Naive B cell (primary cell): ENCODE measurements around the gene RIMS4. TPM values are rescaled to one million over a fixed set of nuclear protein-coding genes. Genes with fewer than 3 reads are reported as not detected.

Source experiments
- ATAC-seq, 2 donors: fragments of 150-1000 bp; cut with Tn5 transposase; 2 replicates each; pipeline ENCODE4 v1.10.0; 2021; ENCODE audit warnings: low read depth in 2 of 2, mild to moderate bottlenecking in 2 of 2, moderate library complexity in 2 of 2
- DNase-seq: peaks from one replicate; pipeline ENCODE4 v3.0.0; 2022
- H3K27ac Mint-ChIP-seq, 6 donors: one replicate each; pipeline ENCODE4 v1.8.0; 2020 to 2022; ENCODE audit warnings: mild to moderate bottlenecking in 6 of 6, mixed read lengths in 6 of 6, moderate library complexity in 5 of 6, inconsistent platforms in 2 of 6
- H3K27me3 Mint-ChIP-seq, 3 donors: one replicate each; pipeline ENCODE4 v1.8.0; 2021 to 2022; ENCODE audit warnings: mixed read lengths in 3 of 3, mild to moderate bottlenecking in 1 of 3
- H3K36me3 Mint-ChIP-seq, 2 donors: one replicate each; pipeline ENCODE4 v1.8.0; 2020 to 2022; ENCODE audit warnings: mixed read lengths in 2 of 2, inconsistent platforms in 1 of 2, mild to moderate bottlenecking in 1 of 2
- H3K4me1 Mint-ChIP-seq, 3 donors: one replicate each; pipeline ENCODE4 v1.8.0; 2020 to 2022; ENCODE audit warnings: mixed read lengths in 3 of 3, inconsistent platforms in 1 of 3, mild to moderate bottlenecking in 1 of 3, moderate library complexity in 1 of 3
- H3K4me3 Mint-ChIP-seq, 8 donors: one replicate each; pipeline ENCODE4 v1.8.0; 2020 to 2022; ENCODE audit warnings: mild to moderate bottlenecking in 8 of 8, mixed read lengths in 8 of 8, moderate library complexity in 8 of 8, inconsistent platforms in 2 of 8
- H3K9me3 Mint-ChIP-seq, 7 donors: one replicate each; pipeline ENCODE4 v1.8.0; 2020 to 2022; ENCODE audit warnings: mixed read lengths in 7 of 7, mild to moderate bottlenecking in 5 of 7, inconsistent platforms in 2 of 7, moderate library complexity in 1 of 7
- polyA plus RNA-seq, 6 donors: library from polyadenylated mRNA; unstranded; fragments of 300-500 nt; fragmentation: Illumina TruSeq; gene quantifications; one replicate each; pipeline ENCODE4 v1.2.3, GENCODE V29; 2021; ENCODE audit warnings: low read depth in 6 of 6

The RIMS4 gene
- polyA plus RNA-seq, 6 donors from 2014 or later, result not detected

- H3K36me3 Mint-ChIP-seq, result no peaks in the 10 kb centered on the region
- H3K9me3 Mint-ChIP-seq, result no peaks in the 10 kb centered on the region
- H3K4me3 Mint-ChIP-seq, result peak overlapping the region; percentile 47 to 85 (median 67)
- H3K27me3 Mint-ChIP-seq, result peaks cover 52 to 78% (median 76%) of the 10 kb centered on the region in 3 donors
- H3K27ac Mint-ChIP-seq, result no peak overlapping the region
- ATAC-seq (no peak), DNase-seq (no peak)
- peaks cover 6 to 13% (median 10%) of the 10 kb centered on the region in 3 donors for H3K4me1 Mint-ChIP-seq
Observed at GRCh38 chr20:44746367-44747165, 63.8 kb downstream of the RIMS4 start.

DNA sequence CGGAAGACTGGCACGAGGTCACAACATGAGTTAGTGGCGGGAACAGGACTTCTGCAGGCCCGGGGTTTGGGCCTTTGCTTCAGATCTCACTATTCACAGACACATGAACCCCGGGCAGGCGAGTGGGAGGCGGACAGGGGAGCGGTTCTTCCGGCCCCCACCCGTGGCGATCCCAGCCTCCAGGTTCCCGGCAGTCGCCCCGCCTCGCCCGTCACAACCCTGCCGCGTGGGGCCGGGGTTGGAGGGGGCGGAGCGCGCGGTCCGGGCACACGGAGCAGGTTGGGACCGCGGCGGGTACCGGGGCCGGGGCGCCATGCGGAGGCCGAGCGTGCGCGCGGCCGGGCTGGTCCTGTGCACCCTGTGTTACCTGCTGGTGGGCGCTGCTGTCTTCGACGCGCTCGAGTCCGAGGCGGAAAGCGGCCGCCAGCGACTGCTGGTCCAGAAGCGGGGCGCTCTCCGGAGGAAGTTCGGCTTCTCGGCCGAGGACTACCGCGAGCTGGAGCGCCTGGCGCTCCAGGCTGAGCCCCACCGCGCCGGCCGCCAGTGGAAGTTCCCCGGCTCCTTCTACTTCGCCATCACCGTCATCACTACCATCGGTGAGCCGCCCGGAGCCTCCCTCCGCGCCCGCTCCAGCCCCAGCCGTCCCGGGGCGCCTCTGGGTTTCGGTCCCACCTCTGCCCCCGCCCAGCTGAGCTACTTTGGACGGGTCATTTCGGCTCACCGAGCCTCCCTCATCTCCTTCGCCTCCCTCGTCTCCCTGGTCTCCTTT, 64.6 kb downstream of the RIMS4 start, which contains the start of gene KCNK15:
TSS of gene KCNK15 (plus strand) at position 268 of the 769 bp plus-strand sequence. CDS start at position 314, 46 bp downstream.
- peak; percentile 8 for DNase-seq
- peak within 1 kb of the TSS; percentile 47 to 85 (median 69) for H3K4me3 Mint-ChIP-seq
- peaks cover 6 to 13% (median 10%) of the 10 kb centered on the region in 3 donors for H3K4me1 Mint-ChIP-seq
- peaks cover 52 to 77% (median 76%) of the 10 kb centered on the region in 3 donors for H3K27me3 Mint-ChIP-seq
- no peaks in the 10 kb centered on the region for H3K36me3 Mint-ChIP-seq
- H3K27ac Mint-ChIP-seq, result peak within 1 kb of the TSS in 2 of 6 donors; percentile 42 to 79
- peak; percentile 67 to 71 for ATAC-seq
- H3K9me3 Mint-ChIP-seq, result no peaks in the 10 kb centered on the region

GRCh38 chr20:44745122-44745597, 65.2 kb downstream of the RIMS4 start:
- H3K4me3 Mint-ChIP-seq, result peak overlapping the region in 7 of 8 donors; percentile 53 to 78 (median 66)
- H3K27me3 Mint-ChIP-seq, result peaks cover 52 to 80% (median 80%) of the 10 kb centered on the region in 3 donors
- no peaks in the 10 kb centered on the region for H3K9me3 Mint-ChIP-seq
- no peaks in the 10 kb centered on the region for H3K36me3 Mint-ChIP-seq
- peaks cover 6 to 13% (median 10%) of the 10 kb centered on the region in 3 donors for H3K4me1 Mint-ChIP-seq
- ATAC-seq (no peak), DNase-seq (no peak)
- H3K27ac Mint-ChIP-seq, result peak overlapping the region in 2 of 6 donors; percentile 42 to 79

DNA sequence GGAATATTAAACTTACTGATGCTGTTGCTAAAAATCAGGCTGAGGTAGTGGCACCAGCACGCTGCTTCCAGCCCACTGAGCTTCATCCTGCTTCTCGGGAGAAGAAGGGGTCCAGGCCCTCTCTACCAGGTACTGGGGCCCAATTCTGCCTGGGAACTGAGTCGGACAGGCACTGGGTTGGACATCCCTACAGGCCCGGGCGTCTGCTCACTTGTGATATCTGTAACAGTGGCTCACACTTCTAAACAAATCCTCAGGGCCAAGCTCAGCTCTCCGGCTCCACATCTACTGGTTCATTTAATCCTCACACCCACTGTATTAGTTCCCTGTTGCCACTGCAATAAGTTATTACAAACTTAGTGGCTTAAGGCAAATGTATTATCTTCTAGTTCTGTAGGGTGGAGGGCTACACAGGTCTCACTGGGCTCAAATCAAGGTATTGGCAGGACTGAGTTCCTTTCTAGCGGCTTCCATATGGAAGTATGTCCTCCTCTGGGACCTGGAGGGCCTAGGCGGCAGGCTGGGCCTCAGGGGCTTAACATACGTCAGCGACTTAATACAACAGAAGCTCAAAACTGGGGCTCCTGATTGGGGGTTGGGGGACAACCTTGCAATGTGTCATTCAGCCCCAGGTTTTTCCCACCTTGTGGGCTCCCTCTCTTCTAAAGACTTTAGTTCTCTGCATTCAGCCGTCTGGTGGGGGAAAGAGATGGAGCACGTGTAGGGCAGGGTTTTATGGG, 66.3 kb downstream of the RIMS4 start:
- Mint-ChIP-seq H3K4me3 (no peak overlapping the region), H3K4me1 (peaks cover 6 to 13% (median 10%) of the 10 kb centered on the region in 3 donors), H3K27me3 (peaks cover 44 to 73% (median 73%) of the 10 kb centered on the region in 3 donors), H3K9me3 (peaks cover 0 to 1% (median 0%) of the 10 kb centered on the region in 7 donors), H3K36me3 (no peaks in the 10 kb centered on the region), H3K27ac (no peak overlapping the region)
- no peak for ATAC-seq
- DNase-seq, result no peak

GRCh38 chr20:44743080-44743701, 67.2 kb downstream of the RIMS4 start:
- DNase-seq, result no peak
- H3K27ac Mint-ChIP-seq, result no peak overlapping the region

DNA sequence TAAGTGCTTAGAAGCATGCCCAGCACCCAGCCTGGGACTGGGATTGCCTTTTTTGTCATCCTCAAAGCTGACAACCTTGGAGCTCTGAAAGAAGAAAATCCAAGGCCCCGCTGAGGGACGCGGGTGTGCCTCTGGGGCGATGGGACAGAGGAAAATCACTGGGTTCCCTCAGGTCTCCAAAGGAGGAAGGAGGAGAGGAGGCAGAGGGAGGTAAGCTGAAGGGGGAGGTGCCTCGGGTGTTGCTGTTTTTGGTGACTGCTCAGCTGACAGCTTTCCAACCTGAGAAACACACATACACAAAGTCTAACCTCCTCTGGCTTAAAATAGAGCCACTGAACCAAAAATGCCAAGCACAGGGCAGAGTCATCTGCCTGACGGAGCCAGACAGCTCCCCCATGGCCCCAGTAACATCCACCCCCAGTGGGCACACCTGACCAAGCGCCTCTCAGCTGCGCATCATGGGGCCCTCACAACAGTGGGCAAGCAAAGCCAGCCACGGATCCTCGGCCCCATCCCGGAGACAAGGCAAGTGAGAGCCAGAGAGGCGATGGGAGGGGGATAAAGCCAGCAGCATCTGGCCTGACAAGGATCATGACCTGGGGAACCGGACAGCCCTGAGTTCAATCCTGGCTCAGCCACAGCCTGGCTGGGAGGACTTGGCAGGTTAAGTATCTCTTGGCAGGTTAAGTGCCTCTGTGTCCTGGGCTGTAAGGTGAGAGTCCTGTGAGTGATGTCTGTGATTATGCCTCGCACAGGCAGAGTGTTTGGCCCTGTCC, 67.9 kb downstream of the RIMS4 start:
- Mint-ChIP-seq H3K9me3 (peaks cover 0 to 4% (median 0%) of the 10 kb centered on the region in 7 donors), H3K4me1 (peaks cover 6 to 12% (median 12%) of the 10 kb centered on the region in 3 donors), H3K36me3 (no peaks in the 10 kb centered on the region), H3K27me3 (peaks cover 31 to 65% (median 60%) of the 10 kb centered on the region in 3 donors), H3K27ac (no peak overlapping the region), H3K4me3 (no peak overlapping the region)
- DNase-seq (no peak), ATAC-seq (no peak)

More at GRCh38 chr20:44743080-44743701, 67.2 kb downstream of the RIMS4 start:
- Mint-ChIP-seq H3K4me1 (peaks cover 6 to 13% (median 12%) of the 10 kb centered on the region in 3 donors), H3K27me3 (peaks cover 35 to 68% (median 66%) of the 10 kb centered on the region in 3 donors), H3K9me3 (peaks cover 0 to 4% (median 0%) of the 10 kb centered on the region in 7 donors), H3K4me3 (peak overlapping the region in 1 of 8 donors; percentile 7), H3K36me3 (no peaks in the 10 kb centered on the region)
- no peak for ATAC-seq

DNA sequence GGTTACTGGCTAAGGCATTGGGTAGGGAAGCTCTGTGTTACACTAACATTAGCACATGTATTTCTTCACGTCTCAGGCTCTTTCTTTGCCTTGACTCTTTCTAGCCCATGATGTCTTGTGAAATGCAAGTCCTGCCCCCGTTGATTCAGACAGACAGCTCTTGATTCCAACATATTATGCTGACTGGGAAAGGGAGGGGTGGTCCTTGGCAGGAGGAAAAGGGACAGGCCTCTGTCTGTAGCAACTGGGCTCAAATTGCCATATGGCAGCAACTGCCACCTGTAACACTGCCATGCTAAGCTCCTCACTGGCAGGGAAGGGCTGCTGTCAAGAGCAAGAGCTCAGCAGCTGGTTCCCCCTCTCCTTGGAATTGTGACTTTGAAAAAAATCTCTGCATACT, 70.4 kb downstream of the RIMS4 start:
- Mint-ChIP-seq H3K36me3 (peaks cover 0 to 13% of the 10 kb centered on the region in 2 donors), H3K4me1 (peaks cover 9 to 10% (median 10%) of the 10 kb centered on the region in 3 donors), H3K4me3 (no peak overlapping the region), H3K27ac (no peak overlapping the region), H3K9me3 (peaks cover 2 to 9% (median 7%) of the 10 kb centered on the region in 7 donors), H3K27me3 (peaks cover 15 to 45% (median 42%) of the 10 kb centered on the region in 3 donors)
- ATAC-seq (no peak), DNase-seq (no peak)

- DNase-seq, result peak; percentile 17
- Mint-ChIP-seq H3K27ac (peak overlapping the region in 1 of 6 donors; percentile 8), H3K4me3 (no peak overlapping the region), H3K36me3 (peaks cover 0 to 13% of the 10 kb centered on the region in 2 donors), H3K4me1 (peaks cover 9 to 10% (median 10%) of the 10 kb centered on the region in 3 donors), H3K9me3 (peaks cover 2 to 9% (median 7%) of the 10 kb centered on the region in 7 donors), H3K27me3 (peaks cover 6 to 37% (median 35%) of the 10 kb centered on the region in 3 donors)
- ATAC-seq, result peak; percentile 59 to 68
Observed at GRCh38 chr20:44738813-44739477, 71.4 kb downstream of the RIMS4 start.

DNA sequence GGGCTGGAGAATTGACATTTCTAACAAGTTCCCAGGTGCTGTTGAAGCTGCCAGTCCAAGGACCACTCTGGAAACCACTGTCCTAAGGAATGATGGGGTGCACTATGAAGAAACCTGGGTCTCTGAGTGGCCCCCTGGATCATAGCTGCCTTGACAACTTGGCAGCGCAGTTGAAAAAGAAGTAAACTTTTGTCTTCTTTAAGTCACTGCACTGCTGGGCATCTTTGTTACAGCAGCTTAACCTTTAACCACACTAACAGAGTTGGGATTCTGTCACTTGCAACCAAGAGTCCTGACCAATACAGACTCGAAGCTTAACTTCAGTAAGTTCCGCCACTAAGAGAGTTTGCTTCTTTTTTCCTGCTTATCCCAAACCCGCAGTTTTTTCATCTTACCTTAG, 73.2 kb downstream of the RIMS4 start:
- Mint-ChIP-seq H3K4me3 (peak overlapping the region in 2 of 8 donors; percentile 22 to 59), H3K27ac (no peak overlapping the region), H3K27me3 (peaks cover 4 to 22% (median 17%) of the 10 kb centered on the region in 3 donors), H3K9me3 (peaks cover 2 to 9% (median 7%) of the 10 kb centered on the region in 7 donors), H3K4me1 (peaks cover 9 to 17% (median 10%) of the 10 kb centered on the region in 3 donors), H3K36me3 (peaks cover 0 to 13% of the 10 kb centered on the region in 2 donors)
- DNase-seq (no peak), ATAC-seq (no peak)

DNA sequence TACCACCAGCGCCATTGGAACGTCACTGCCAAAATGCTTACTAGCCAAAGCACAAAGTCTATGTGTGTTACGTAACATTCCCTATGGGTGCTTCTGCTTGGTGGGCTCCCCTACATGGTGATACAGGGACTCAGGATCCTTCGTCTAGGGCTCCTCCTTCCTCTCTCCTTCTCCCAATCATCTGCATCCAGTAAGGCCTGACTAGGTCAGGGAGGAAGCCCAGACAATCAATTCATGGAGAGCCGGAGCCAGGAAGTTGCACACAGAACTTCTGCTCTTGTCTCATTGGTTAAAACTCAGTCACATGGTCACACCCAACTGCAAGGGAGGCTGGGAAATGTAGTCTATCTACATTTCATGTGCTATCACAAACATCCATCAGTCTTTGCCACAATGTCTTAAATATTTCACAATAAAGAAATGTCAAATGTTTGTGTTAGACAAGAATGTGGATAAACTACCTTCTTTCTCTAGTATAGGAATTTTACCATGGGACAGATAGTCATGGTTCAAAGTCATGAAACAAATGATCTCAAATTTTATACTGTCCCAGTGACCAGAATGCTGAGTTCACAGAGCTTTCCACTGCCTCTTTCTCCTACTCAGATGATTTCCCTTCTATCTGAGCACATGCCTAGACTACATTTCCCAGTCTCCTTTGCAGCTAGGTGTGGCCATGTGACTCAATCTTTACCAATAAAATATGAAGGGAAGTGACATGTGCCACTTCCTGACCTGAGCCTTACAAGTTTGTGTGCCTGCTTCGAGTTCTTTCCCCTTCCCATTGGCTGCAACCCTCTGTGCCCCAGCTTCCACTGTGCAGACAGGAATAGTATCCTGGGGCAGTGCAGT, 74.0 kb downstream of the RIMS4 start:
- peak; percentile 38 for DNase-seq
- H3K36me3 Mint-ChIP-seq, result peaks cover 0 to 13% of the 10 kb centered on the region in 2 donors
- peak; percentile 69 to 75 for ATAC-seq
- H3K4me1 Mint-ChIP-seq, result peaks cover 9 to 17% (median 10%) of the 10 kb centered on the region in 3 donors
- H3K27me3 Mint-ChIP-seq, result peaks cover 4 to 15% (median 10%) of the 10 kb centered on the region in 3 donors
- peak overlapping the region in 7 of 8 donors; percentile 59 to 86 (median 70) for H3K4me3 Mint-ChIP-seq
- H3K9me3 Mint-ChIP-seq, result peaks cover 2 to 9% (median 7%) of the 10 kb centered on the region in 7 donors
- H3K27ac Mint-ChIP-seq, result peak overlapping the region in 4 of 6 donors; percentile 1 to 84 (median 34)
